HG02610 (cell line): Measurements from ENCODE around the gene ACSL1.
A peak's percentile ranks its signal among the peaks of the same experiment; 100 is the strongest.
"Not testable (repeated sequence)": the region's sequence is repeated elsewhere in the genome, so short reads cannot be mapped to it uniquely, and the experiment has no call there.

ENCODE experiments used
- ATAC-seq: cut with Tn5 transposase; IDR thresholded peaks from one replicate; pipeline ENCODE4 v1.9.1; 2021; ENCODE audit warnings: mild to moderate bottlenecking, moderate library complexity; ENCODE audit not compliant: unreplicated experiment

Gene ACSL1

GRCh38 chr4:184844742-184845141 is 19.0 kb upstream of the ACSL1 start:
- ATAC-seq: no peak

GRCh38 chr4:184843984-184844554 is 18.3 kb upstream of the ACSL1 start:
- no peak for ATAC-seq

- not testable (repeated sequence) for ATAC-seq
Measured at GRCh38 chr4:184839075-184839399, 13.3 kb upstream of the ACSL1 start.

- no peak for ATAC-seq
Measured at GRCh38 chr4:184838249-184839074, 12.7 kb upstream of the ACSL1 start.

GRCh38 chr4:184836613-184837012 is 10.8 kb upstream of the ACSL1 start:
- ATAC-seq: no peak

- ATAC-seq: no peak
Measured at GRCh38 chr4:184833046-184833838, 7.5 kb upstream of the ACSL1 start.

GRCh38 chr4:184831153-184831552 is 5.4 kb upstream of the ACSL1 start:
- ATAC-seq: no peak

GRCh38 chr4:184826691-184827270 is 1.0 kb upstream of the ACSL1 start:
- peak; percentile 2 for ATAC-seq

GRCh38 chr4:184825141-184825895 is 450 bp downstream of the ACSL1 start:
- peak; percentile 32 for ATAC-seq

- no peak for ATAC-seq
Measured at GRCh38 chr4:184824776-184825084, 1.0 kb downstream of the ACSL1 start.

GRCh38 chr4:184824081-184824775 is 1.5 kb downstream of the ACSL1 start:
- peak; percentile 24 for ATAC-seq

- ATAC-seq: no peak
Measured at GRCh38 chr4:184823014-184823413, 2.8 kb downstream of the ACSL1 start.

GRCh38 chr4:184822356-184822755 is 3.4 kb downstream of the ACSL1 start:
- ATAC-seq: no peak

GRCh38 chr4:184821242-184821641 is 4.5 kb downstream of the ACSL1 start:
- no peak for ATAC-seq

- ATAC-seq: no peak
Measured at GRCh38 chr4:184819786-184820185, 6.0 kb downstream of the ACSL1 start.

GRCh38 chr4:184818216-184818564 is 7.6 kb downstream of the ACSL1 start:
- peak; percentile 40 for ATAC-seq

GRCh38 chr4:184817494-184818215 is 8.1 kb downstream of the ACSL1 start:
- ATAC-seq: no peak

- no peak for ATAC-seq
Measured at GRCh38 chr4:184816962-184817361, 8.8 kb downstream of the ACSL1 start.

GRCh38 chr4:184815046-184815877 is 10.5 kb downstream of the ACSL1 start:
- peak; percentile 70 for ATAC-seq
